Panc1 (cell line): ENCODE data around the gene NCAPH2. TPM values are rescaled to one million over a fixed set of nuclear protein-coding genes. Genes with fewer than 3 reads are reported as not detected.

Source experiments
- ATAC-seq: fragments of 200-7000 bp; cut with Tn5 transposase; 2 replicates; pipeline ENCODE4 v1.9.1; 2020; ENCODE audit warnings: mild to moderate bottlenecking, moderate library complexity
- BruUV-seq: library from RNA; stranded (reverse); fragments of 400-500 nt; replicated peaks from 2 replicates; lab custom pipeline; 2021; lab: Mats Ljungman, UMichigan
- CTCF ChIA-PET: fragments of 300-600 bp; sonication (Branson Sonifier 250); formaldehyde crosslinking; loops from one replicate; lab custom pipeline; 2022; ENCODE audit warnings: antibody characterized with exemption; lab: Charles Lee
- POLR2A ChIA-PET: fragments of 300-600 bp; sonication (Branson Sonifier 250); formaldehyde crosslinking; loops from one replicate; lab custom pipeline; 2022; ENCODE audit warnings: antibody characterized with exemption; lab: Charles Lee
- DNase-seq: peaks from one replicate; pipeline ENCODE4 v3.0.0-alpha.2; 2010; ENCODE audit warnings: low read depth, low spot score
- H3K27ac ChIP-seq: 2 replicates; pipeline ENCODE4 v1.5.1; 2011; ENCODE audit warnings: mild to moderate bottlenecking, low read length, inconsistent platforms
- H3K27me3 ChIP-seq: fragments of 200-500 bp; sonication (Bioruptor generic); 2 replicates; pipeline ENCODE4 v1.6.0; 2014; ENCODE audit warnings: low read length, inconsistent platforms; ENCODE audit not compliant: control insufficient read depth, insufficient read depth
- H3K36me3 ChIP-seq: fragments of 200-500 bp; sonication (Bioruptor generic); 2 replicates; pipeline ENCODE4 v1.5.1; 2014; ENCODE audit warnings: inconsistent platforms, mild to moderate bottlenecking, low read length, moderate library complexity; ENCODE audit not compliant: control insufficient read depth, insufficient read depth
- H3K4me1 ChIP-seq: 2 replicates; pipeline ENCODE4 v1.5.1; 2011; ENCODE audit warnings: inconsistent platforms, mild to moderate bottlenecking, low read length, moderate library complexity; ENCODE audit not compliant: control insufficient read depth, insufficient read depth
- H3K4me3 ChIP-seq, 2 experiments: 2 replicates each; pipeline ENCODE4 v1.5.1; 2011 to 2012; ENCODE audit warnings: low read depth in 2 of 2, low read length in 2 of 2, mild to moderate bottlenecking in 2 of 2, inconsistent platforms in 1 of 2, moderate library complexity in 1 of 2
- H3K9me3 ChIP-seq: fragments of 200-500 bp; sonication (Bioruptor generic); 2 replicates; pipeline ENCODE4 v1.5.1; 2014; ENCODE audit warnings: low read depth, mild to moderate bottlenecking, inconsistent platforms, low read length, moderate library complexity; ENCODE audit not compliant: control insufficient read depth, insufficient read depth
- POLR2AphosphoS5 ChIP-seq: IDR thresholded peaks from 2 replicates; pipeline ENCODE4 v1.6.1; 2012; ENCODE audit warnings: mild to moderate bottlenecking, low read depth, low read length, moderate library complexity
- SIN3A ChIP-seq: IDR thresholded peaks from 2 replicates; pipeline ENCODE4 v1.6.1; 2012; ENCODE audit warnings: low read depth, mild to moderate bottlenecking, low read length, moderate library complexity, borderline replicate concordance; ENCODE audit not compliant: insufficient read depth
- TCF7L2 ChIP-seq: IDR thresholded peaks from 2 replicates; pipeline ENCODE4 v1.6.1; 2011; ENCODE audit warnings: mild to moderate bottlenecking, low read depth, low read length, inconsistent platforms
- in situ Hi-C: cut with HindIII; loops from 2 replicates; pipeline ENCODE4 v1.10.0; 2016; ENCODE audit warnings: low sequenced_read_pairs, low pct_unique_long_range_greater_than_20kb
- intact Hi-C: fragments of 100-400 bp; cut with micrococcal nuclease; formaldehyde crosslinking; loops from one replicate; pipeline ENCODE4 v1.10.0; 2022; ENCODE audit not compliant: unreplicated experiment
- total RNA-seq: library from RNA; stranded (reverse); gene quantifications from one replicate; pipeline ENCODE4 v1.2.1, GENCODE V29; 2021; ENCODE audit not compliant: unreplicated experiment
- TF ChIP-seq, protein P1 (sequence below): fragments of 450-650 bp; IDR thresholded peaks from 2 replicates; pipeline ENCODE4 v1.5.1; 2017; ENCODE audit warnings: mild to moderate bottlenecking
- TF ChIP-seq, protein P2 (sequence below), 2 experiments: IDR thresholded peaks; 2 replicates each; pipeline ENCODE4 v1.6.1; 2011 to 2012; ENCODE audit warnings: low read depth in 2 of 2, control low read depth in 1 of 2, low read length in 1 of 2, mild to moderate bottlenecking in 1 of 2, moderate library complexity in 1 of 2; ENCODE audit not compliant: insufficient read depth in 1 of 2

NCAPH2 gene
- total RNA-seq, 1 experiment from 2014 or later, result 55.6 TPM

- ATAC-seq (no peak), DNase-seq (no peak)
- Histone ChIP-seq H3K36me3 (peaks cover 4% of the 10 kb centered on the region), H3K4me1 (0 out of 2 replicates have a peak, but pooled peaks cover under 1% of the 10 kb centered on the region), H3K27me3 (no peaks in the 10 kb centered on the region), H3K4me3 (no peak overlapping the region), H3K27ac (no peak overlapping the region), H3K9me3 (no peaks in the 10 kb centered on the region)
- TF ChIP-seq TCF7L2, result no peak
- no peak for TF ChIP-seq SIN3A
- TF ChIP-seq, protein P1, sequence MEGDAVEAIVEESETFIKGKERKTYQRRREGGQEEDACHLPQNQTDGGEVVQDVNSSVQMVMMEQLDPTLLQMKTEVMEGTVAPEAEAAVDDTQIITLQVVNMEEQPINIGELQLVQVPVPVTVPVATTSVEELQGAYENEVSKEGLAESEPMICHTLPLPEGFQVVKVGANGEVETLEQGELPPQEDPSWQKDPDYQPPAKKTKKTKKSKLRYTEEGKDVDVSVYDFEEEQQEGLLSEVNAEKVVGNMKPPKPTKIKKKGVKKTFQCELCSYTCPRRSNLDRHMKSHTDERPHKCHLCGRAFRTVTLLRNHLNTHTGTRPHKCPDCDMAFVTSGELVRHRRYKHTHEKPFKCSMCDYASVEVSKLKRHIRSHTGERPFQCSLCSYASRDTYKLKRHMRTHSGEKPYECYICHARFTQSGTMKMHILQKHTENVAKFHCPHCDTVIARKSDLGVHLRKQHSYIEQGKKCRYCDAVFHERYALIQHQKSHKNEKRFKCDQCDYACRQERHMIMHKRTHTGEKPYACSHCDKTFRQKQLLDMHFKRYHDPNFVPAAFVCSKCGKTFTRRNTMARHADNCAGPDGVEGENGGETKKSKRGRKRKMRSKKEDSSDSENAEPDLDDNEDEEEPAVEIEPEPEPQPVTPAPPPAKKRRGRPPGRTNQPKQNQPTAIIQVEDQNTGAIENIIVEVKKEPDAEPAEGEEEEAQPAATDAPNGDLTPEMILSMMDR, result no peak; the same call in 1 of the 2 replicates
- TF ChIP-seq, protein P2, sequence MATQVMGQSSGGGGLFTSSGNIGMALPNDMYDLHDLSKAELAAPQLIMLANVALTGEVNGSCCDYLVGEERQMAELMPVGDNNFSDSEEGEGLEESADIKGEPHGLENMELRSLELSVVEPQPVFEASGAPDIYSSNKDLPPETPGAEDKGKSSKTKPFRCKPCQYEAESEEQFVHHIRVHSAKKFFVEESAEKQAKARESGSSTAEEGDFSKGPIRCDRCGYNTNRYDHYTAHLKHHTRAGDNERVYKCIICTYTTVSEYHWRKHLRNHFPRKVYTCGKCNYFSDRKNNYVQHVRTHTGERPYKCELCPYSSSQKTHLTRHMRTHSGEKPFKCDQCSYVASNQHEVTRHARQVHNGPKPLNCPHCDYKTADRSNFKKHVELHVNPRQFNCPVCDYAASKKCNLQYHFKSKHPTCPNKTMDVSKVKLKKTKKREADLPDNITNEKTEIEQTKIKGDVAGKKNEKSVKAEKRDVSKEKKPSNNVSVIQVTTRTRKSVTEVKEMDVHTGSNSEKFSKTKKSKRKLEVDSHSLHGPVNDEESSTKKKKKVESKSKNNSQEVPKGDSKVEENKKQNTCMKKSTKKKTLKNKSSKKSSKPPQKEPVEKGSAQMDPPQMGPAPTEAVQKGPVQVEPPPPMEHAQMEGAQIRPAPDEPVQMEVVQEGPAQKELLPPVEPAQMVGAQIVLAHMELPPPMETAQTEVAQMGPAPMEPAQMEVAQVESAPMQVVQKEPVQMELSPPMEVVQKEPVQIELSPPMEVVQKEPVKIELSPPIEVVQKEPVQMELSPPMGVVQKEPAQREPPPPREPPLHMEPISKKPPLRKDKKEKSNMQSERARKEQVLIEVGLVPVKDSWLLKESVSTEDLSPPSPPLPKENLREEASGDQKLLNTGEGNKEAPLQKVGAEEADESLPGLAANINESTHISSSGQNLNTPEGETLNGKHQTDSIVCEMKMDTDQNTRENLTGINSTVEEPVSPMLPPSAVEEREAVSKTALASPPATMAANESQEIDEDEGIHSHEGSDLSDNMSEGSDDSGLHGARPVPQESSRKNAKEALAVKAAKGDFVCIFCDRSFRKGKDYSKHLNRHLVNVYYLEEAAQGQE (IDR thresholded peaks at IDR 0.05; ENCODE audit: insufficient read depth in 1 of 2, low read depth in 2 of 2, low read length in 1 of 2), result no peak
- TF ChIP-seq POLR2AphosphoS5, result no peak
- CTCF ChIA-PET, result interaction anchor here (0.6 kb wide), 2 partner anchors 65 to 82 kb away, joined by 3 to 4 read pairs; no protein-coding TSS in a partner anchor
- intact Hi-C loops (no loop called here), in situ Hi-C loops (no loop called here)
- no TSS peak for BruUV-seq
- POLR2A ChIA-PET, result no interaction called here
Observed at GRCh38 chr22:50503475-50504145, 4.4 kb upstream of the NCAPH2 start.

DNA sequence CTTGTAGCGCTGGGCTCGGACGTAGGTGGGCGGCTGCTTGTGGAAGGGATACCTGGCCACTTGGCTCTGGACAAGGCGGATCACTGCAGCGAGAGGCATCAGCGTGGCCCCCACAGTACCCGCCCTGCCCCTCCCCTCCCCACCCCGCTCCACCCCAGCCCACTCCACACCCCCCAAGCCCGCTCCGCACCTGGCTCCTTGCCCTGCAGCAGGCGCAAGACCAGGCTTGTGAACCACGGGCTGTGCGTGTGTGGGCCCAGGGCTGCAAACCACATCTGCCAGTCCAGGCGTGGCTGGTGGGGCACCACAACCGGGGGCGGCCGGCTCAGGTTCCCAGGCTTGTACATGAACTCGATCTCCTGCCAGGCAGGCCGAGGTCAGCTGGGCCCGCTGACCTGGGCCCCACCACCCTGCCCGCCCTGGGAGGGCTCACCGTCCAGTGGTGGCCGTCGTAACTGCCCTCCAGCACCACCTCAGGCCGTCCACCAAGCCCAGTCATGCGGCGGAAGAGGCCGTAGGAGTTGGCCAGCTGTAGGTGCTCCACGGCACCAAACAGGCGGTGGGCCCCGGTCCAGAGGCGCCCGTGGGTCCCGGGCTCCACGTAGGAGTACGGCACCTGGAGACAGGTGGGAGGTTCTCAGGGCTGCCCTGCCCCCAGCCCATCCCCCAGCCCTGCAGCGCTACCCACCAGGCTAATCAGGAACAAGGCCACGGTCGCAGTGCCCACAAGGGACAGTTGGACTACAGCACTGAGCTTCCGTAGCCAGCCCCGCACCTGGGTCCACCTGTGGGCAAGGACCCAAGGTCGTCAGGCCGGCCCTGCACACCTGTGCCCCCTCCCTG is 3.4 kb upstream of the NCAPH2 start:
- intact Hi-C loops (no loop called here), in situ Hi-C loops (no loop called here)
- ATAC-seq (no peak), DNase-seq (no peak)
- no peaks in the 10 kb centered on the region for H3K27me3 ChIP-seq
- TF ChIP-seq SIN3A (no peak), POLR2AphosphoS5 (no peak)
- H3K36me3 ChIP-seq, result peaks cover 4% of the 10 kb centered on the region
- H3K4me3 ChIP-seq, result no peak overlapping the region
- ChIA-PET POLR2A (no interaction called here), CTCF (no interaction called here)
- H3K27ac ChIP-seq, result no peak overlapping the region
- peaks cover 5% of the 10 kb centered on the region for H3K4me1 ChIP-seq
- BruUV-seq, result no TSS peak
- H3K9me3 ChIP-seq, result no peaks in the 10 kb centered on the region
